Measurements from ENCODE around the gene TALDO1. TPM values are rescaled to one million over a fixed set of nuclear protein-coding genes. Genes with fewer than 3 reads are reported as not detected.

The TALDO1 gene
- total RNA-seq, 1 donor from 2014 or later: 155 TPM

DNA sequence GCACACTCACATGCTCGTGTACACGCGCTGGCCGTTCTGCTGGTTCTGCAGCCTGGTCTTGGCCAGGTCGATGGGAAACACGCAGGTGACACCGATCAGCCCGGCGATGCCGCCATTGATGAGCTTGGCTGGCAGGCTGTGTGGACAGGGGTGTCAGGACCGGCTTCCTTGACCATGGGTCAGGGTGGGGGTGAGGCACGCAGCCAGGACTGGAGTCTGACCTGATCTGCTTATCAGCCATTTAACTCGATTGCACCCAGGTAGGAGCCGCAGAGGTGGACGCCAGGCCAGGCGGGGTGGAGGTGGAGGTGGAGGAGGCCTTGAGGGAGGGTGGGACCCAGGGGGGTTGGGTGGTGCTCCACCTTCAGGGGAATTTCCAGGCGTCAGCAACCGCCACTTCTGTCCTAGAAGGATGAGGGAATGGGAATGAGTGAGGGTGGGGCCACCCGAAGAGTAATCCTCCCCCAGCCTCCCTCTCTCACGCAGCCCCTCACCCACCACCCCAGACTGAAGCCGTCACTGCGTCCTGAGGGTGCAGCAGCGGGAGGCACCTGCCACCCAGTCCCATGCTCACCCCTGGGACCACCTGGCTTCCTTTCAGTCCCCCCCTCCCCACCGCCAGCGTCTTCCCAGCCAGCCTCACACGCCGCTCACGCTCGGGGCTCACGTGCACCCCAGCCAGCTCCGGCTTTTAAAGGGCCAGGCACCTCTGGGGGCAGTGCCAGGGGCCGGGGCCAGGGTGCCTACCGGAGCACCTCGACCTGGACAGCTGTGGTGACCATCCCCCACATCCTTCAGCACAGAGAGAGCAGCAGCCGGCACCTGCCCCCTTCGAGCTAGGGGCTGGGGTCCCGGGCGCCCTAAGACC is 47.7 kb downstream of the TALDO1 start:
- H3K4me3 Mint-ChIP-seq (ENCODE audit: unreplicated experiment): no peak overlapping the region
- Histone ChIP-seq H3K27me3 (ENCODE audit: insufficient read depth, low read length) (no peaks in the 10 kb centered on the region), H3K4me1 (ENCODE audit: insufficient read depth, low read length) (peaks cover 16% of the 10 kb centered on the region), H2AFZ (ENCODE audit: low read depth, low read length) (no peak overlapping the region), H3K36me3 (ENCODE audit: insufficient read depth, low read length) (no peaks in the 10 kb centered on the region), H3K4me2 (ENCODE audit: low read length) (peak overlapping the region; percentile 96), H3K9me3 (ENCODE audit: insufficient read depth, low read depth, low read length) (no peaks in the 10 kb centered on the region), H3K27ac (ENCODE audit: low read depth, low read length) (no peak overlapping the region), H4K20me1 (ENCODE audit: insufficient read depth, low read length) (peaks cover 54% of the 10 kb centered on the region), H3K4me3 (ENCODE audit: insufficient read depth, low read depth, low read length) (no peak overlapping the region), H3K79me2 (ENCODE audit: insufficient read depth, low read length) (peaks cover 4% of the 10 kb centered on the region), H3K9ac (ENCODE audit: low read length) (peak overlapping the region; percentile 72)
- no peaks in the 10 kb centered on the region for H3K27me3 Mint-ChIP-seq (ENCODE audit: low read depth, unreplicated experiment)
- peaks cover 2% of the 10 kb centered on the region for H3K36me3 Mint-ChIP-seq (ENCODE audit: low read depth, unreplicated experiment)
- H3K4me1 Mint-ChIP-seq (ENCODE audit: low read depth, unreplicated experiment): no peaks in the 10 kb centered on the region
- H3K27ac Mint-ChIP-seq (ENCODE audit: unreplicated experiment): no peak overlapping the region
- no peak for FAIRE-seq
- TF ChIP-seq EZH2 (IDR thresholded peaks at IDR 0.05; ENCODE audit: insufficient read depth, low read length): no peak
- TF ChIP-seq, protein P1, sequence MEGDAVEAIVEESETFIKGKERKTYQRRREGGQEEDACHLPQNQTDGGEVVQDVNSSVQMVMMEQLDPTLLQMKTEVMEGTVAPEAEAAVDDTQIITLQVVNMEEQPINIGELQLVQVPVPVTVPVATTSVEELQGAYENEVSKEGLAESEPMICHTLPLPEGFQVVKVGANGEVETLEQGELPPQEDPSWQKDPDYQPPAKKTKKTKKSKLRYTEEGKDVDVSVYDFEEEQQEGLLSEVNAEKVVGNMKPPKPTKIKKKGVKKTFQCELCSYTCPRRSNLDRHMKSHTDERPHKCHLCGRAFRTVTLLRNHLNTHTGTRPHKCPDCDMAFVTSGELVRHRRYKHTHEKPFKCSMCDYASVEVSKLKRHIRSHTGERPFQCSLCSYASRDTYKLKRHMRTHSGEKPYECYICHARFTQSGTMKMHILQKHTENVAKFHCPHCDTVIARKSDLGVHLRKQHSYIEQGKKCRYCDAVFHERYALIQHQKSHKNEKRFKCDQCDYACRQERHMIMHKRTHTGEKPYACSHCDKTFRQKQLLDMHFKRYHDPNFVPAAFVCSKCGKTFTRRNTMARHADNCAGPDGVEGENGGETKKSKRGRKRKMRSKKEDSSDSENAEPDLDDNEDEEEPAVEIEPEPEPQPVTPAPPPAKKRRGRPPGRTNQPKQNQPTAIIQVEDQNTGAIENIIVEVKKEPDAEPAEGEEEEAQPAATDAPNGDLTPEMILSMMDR (IDR thresholded peaks at IDR 0.05; ENCODE audit: insufficient read depth, low read depth, low read length): no peak
- DNase-seq (ENCODE audit: low read depth): no peak
- H3K9me3 Mint-ChIP-seq (ENCODE audit: unreplicated experiment): no peaks in the 10 kb centered on the region

DNA sequence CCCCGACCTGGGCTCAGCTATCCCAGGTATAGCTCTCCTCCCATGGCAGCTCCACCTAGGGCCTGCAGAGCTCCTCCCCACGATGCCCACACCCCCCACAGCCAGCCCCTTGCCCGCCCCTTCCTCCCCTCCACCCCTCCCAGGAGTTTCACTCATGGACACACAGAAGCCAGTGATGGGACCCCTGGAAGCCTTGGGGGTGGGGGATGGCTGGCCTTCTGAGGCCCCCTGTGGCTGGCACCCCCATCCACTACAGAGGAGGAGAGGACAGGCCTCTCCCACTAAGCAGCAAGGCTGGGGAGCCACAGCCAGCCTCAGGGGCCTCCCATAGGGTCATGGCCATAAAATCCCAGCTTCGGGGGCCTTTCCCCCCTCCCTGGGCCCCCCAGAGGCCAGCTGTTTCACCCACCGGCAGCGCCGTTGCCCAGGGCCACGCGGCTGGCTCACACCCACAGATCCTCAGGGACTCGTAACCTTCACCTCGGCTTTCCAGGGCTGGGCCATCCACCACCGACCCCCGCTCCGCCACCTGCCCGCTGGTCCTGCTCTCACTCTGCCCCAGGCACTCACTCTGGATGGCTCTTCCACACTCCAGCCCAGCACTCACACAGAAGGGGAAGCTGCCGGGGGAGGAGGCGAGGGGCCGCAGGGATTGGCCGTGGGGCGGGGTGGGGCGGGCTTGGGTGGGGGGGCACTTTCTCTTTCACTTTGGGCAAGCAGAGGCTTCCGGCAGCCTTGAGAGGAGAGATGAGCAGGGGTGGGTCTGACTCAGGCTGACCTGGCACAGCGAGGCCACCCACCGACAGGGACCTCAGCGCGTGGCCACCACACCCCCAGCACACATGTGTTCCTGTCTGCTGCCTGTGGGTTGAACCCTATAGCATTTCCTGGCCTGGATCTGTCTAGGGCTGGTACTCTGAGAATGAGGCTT is 48.6 kb downstream of the TALDO1 start:
- H3K4me3 ChIP-seq (ENCODE audit: insufficient read depth, low read depth, low read length): peak overlapping the region; percentile 77
- H4K20me1 ChIP-seq (ENCODE audit: insufficient read depth, low read length): peaks cover 53% of the 10 kb centered on the region
- H3K27ac ChIP-seq (ENCODE audit: low read depth, low read length): peak overlapping the region; percentile 81
- H2AFZ ChIP-seq (ENCODE audit: low read depth, low read length): no peak overlapping the region
- peak overlapping the region; percentile 96 for H3K4me2 ChIP-seq (ENCODE audit: low read length)
- Mint-ChIP-seq H3K4me1 (ENCODE audit: low read depth, unreplicated experiment) (no peaks in the 10 kb centered on the region), H3K27ac (ENCODE audit: unreplicated experiment) (peak overlapping the region; percentile 34), H3K27me3 (ENCODE audit: low read depth, unreplicated experiment) (no peaks in the 10 kb centered on the region), H3K36me3 (ENCODE audit: low read depth, unreplicated experiment) (peaks cover 2% of the 10 kb centered on the region), H3K4me3 (ENCODE audit: unreplicated experiment) (peak overlapping the region; percentile 67), H3K9me3 (ENCODE audit: unreplicated experiment) (no peaks in the 10 kb centered on the region)
- FAIRE-seq: no peak
- DNase-seq (ENCODE audit: low read depth): peak; percentile 61
- H3K9ac ChIP-seq (ENCODE audit: low read length): peak overlapping the region; percentile 86
- no peaks in the 10 kb centered on the region for H3K36me3 ChIP-seq (ENCODE audit: insufficient read depth, low read length)
- peaks cover 4% of the 10 kb centered on the region for H3K79me2 ChIP-seq (ENCODE audit: insufficient read depth, low read length)
- peaks cover 16% of the 10 kb centered on the region for H3K4me1 ChIP-seq (ENCODE audit: insufficient read depth, low read length)
- no peaks in the 10 kb centered on the region for H3K27me3 ChIP-seq (ENCODE audit: insufficient read depth, low read length)
- TF ChIP-seq, protein P1 (IDR thresholded peaks at IDR 0.05; ENCODE audit: insufficient read depth, low read depth, low read length): no peak
- TF ChIP-seq EZH2 (IDR thresholded peaks at IDR 0.05; ENCODE audit: insufficient read depth, low read length): no peak
- H3K9me3 ChIP-seq (ENCODE audit: insufficient read depth, low read depth, low read length): no peaks in the 10 kb centered on the region

All from astrocyte (in vitro differentiated cells and primary cell).